ENCODE measurements around the gene POU2F3.

POU2F3 gene

GRCh38 chr11:120239713-120240640, at the start of gene POU2F3:
TSS of gene POU2F3 (plus strand) at chr11:120240140. CDS start at chr11:120240344, 204 bp downstream.
- no peak for DNase-seq (ENCODE audit: low read depth)

GRCh38 chr11:120191058-120191457, 48.9 kb upstream of the POU2F3 start:
- DNase-seq (ENCODE audit: low read depth), result no peak

GRCh38 chr11:120192831-120193625, 46.9 kb upstream of the POU2F3 start:
- no peak for DNase-seq (ENCODE audit: low read depth)

GRCh38 chr11:120194166-120194565, 45.8 kb upstream of the POU2F3 start:
- DNase-seq (ENCODE audit: low read depth), result no peak

GRCh38 chr11:120195601-120196320, 44.2 kb upstream of the POU2F3 start:
- DNase-seq (ENCODE audit: low read depth), result no peak

- no peak for DNase-seq (ENCODE audit: low read depth)
Observed at GRCh38 chr11:120196826-120197225, 43.1 kb upstream of the POU2F3 start.

- DNase-seq (ENCODE audit: low read depth), result no peak
Observed at GRCh38 chr11:120197251-120197891, 42.6 kb upstream of the POU2F3 start.

GRCh38 chr11:120197977-120198376, 42.0 kb upstream of the POU2F3 start:
- DNase-seq (ENCODE audit: low read depth), result no peak

GRCh38 chr11:120198403-120198786, 41.5 kb upstream of the POU2F3 start:
- no peak for DNase-seq (ENCODE audit: low read depth)

- DNase-seq (ENCODE audit: low read depth), result no peak
Observed at GRCh38 chr11:120198787-120199469, 41.0 kb upstream of the POU2F3 start.

GRCh38 chr11:120199613-120200012, 40.3 kb upstream of the POU2F3 start:
- DNase-seq (ENCODE audit: low read depth), result no peak

GRCh38 chr11:120200677-120201076, 39.3 kb upstream of the POU2F3 start:
- DNase-seq (ENCODE audit: low read depth), result no peak

GRCh38 chr11:120201653-120202052, 38.3 kb upstream of the POU2F3 start:
- DNase-seq (ENCODE audit: low read depth), result no peak

- no peak for DNase-seq (ENCODE audit: low read depth)
Observed at GRCh38 chr11:120203626-120204025, 36.3 kb upstream of the POU2F3 start.

GRCh38 chr11:120205596-120206161, 34.3 kb upstream of the POU2F3 start:
- DNase-seq (ENCODE audit: low read depth), result peak; percentile 51

GRCh38 chr11:120207512-120207911, 32.4 kb upstream of the POU2F3 start:
- DNase-seq (ENCODE audit: low read depth), result no peak

GRCh38 chr11:120208001-120208441, 31.9 kb upstream of the POU2F3 start:
- DNase-seq (ENCODE audit: low read depth), result peak; percentile 31

GRCh38 chr11:120208777-120209176, 31.2 kb upstream of the POU2F3 start:
- DNase-seq (ENCODE audit: low read depth), result peak; percentile 38

GRCh38 chr11:120209746-120210625, 30.0 kb upstream of the POU2F3 start:
- DNase-seq (ENCODE audit: low read depth), result no peak

All from stromal cell of bone marrow (primary cell).